HEK293 (cell line): ENCODE results near the gene PRICKLE3.

Experiments used
- CTCF ChIP-seq: fragments of 450-650 bp; formaldehyde crosslinking; IDR thresholded peaks from 2 replicates; pipeline ENCODE4 v1.5.1; 2016; ENCODE audit warnings: missing biosample characterization, missing genetic modification characterization
- ZNF416 ChIP-seq: fragments of 450-650 bp; formaldehyde crosslinking; IDR thresholded peaks from 2 replicates; pipeline ENCODE4 v1.5.1; 2016; ENCODE audit warnings: missing biosample characterization, missing genetic modification characterization

GRCh38 chrX:49174723-49175122 is 11.4 kb downstream of the PRICKLE3 start:
- no peak for TF ChIP-seq CTCF
- TF ChIP-seq ZNF416 (tag by site-specific recombination) = no peak
